Effector CD4-positive, alpha-beta T cell (primary cell): ENCODE measurements around the gene SPRY1.

ENCODE experiments used
- DNase-seq: peaks from one replicate; pipeline ENCODE4 v3.0.0-alpha.2; 2020

Gene SPRY1

DNA sequence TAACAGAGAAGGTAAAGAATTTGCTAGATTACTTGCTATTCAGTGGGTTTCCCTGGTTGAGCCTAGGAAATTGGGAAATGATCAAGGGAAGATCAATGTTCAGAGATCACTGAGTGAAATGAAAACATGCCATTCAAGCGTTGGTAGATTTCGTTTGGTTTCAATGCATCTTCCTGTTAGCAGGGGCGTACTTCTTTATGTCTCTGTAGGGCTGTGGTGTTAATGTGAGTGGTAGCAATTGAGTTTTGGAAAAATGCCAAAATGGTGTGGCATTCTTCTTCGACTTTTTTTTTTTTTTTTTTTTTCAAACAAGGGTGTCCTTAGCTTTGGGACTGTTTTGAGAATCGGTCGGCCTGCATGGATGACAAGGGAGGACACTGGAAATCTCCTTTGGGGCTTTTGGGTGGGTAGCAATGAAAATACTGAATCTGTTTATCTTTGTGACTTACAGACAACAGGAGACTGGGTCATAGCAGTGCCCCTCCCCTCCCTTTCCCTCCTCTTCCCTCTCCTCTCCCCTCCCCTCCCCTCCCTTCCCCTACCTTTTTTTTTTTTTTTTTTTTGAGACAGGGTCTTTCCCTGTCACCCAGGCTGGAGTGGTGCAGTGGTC, 50.4 kb downstream of the SPRY1 start:
- DNase-seq, result no peak

DNA sequence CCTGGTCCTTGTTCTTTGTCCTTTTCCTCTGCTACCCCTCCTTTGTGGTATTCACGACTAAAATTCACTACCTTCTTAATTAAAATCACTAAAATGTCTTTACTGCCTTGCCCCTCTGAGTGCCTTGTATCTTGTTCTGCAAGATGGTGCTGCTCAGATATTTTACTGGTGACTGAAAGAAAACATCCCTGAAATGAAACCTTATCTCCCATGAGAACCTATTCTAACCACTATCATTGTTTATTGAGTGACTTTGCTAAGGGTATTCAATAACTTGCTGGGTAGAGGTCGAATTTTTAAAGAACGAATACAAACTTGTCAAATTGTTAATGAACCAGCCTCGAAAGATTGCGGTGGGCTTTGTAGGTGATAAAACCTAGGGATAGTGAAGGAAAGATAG, 52.8 kb downstream of the SPRY1 start:
- no peak for DNase-seq

DNA sequence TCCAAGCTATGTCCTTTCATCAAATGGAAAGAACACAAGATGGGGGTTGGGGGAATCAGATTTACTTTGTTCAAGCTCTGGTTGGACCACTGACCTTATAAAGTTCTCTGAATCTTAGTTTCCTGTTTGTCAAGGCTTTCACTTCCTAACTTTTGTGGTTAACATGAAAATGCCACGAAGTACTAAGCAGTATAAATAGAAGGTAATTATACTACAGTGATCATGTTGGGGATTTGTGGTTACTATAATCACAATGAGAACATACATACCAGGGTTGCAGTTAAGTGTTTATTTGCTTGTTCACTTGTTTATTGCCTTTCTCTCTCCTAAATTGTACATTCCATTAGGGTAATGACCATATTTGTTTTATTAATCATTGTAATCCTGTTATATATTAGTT, 53.2 kb downstream of the SPRY1 start:
- DNase-seq, result no peak

DNA sequence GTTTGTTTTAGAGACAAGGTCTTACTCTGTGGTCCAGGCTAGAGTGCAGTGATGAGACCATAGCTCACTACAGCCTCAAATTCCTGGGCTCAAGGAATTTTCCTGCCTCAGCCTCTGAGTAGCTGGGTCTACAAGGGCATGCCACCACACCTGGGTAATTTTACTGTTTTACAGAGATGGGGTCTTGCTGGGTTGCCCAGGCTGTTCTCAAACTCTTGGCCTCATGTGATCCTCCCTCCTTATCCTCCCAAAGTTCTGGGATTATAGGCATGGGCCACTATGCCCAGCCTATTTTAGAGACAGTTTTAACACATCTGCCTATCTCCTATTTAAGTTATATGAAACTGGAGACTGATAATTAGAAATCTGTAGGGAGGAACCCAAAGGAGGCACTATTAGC, 53.8 kb downstream of the SPRY1 start:
- DNase-seq, result no peak

DNA sequence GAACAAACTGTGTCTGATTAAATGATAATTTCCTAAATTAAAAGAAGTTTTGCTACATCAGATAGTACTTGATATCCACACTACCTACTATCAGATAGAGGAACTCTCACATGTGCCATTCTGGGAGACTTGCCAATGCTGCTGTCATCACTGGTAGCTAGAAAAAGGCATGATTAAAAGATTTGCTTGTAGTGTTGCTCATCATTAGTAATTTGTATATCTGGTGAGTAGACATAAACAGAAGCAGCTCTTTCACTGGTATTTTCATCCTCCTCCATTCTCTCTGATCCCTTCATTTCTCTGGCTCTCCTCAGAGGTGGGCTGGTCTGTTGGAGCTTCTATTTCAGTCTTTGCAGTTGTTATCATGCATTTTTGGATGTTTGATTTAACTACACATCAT, 56.0 kb downstream of the SPRY1 start:
- no peak for DNase-seq

DNA sequence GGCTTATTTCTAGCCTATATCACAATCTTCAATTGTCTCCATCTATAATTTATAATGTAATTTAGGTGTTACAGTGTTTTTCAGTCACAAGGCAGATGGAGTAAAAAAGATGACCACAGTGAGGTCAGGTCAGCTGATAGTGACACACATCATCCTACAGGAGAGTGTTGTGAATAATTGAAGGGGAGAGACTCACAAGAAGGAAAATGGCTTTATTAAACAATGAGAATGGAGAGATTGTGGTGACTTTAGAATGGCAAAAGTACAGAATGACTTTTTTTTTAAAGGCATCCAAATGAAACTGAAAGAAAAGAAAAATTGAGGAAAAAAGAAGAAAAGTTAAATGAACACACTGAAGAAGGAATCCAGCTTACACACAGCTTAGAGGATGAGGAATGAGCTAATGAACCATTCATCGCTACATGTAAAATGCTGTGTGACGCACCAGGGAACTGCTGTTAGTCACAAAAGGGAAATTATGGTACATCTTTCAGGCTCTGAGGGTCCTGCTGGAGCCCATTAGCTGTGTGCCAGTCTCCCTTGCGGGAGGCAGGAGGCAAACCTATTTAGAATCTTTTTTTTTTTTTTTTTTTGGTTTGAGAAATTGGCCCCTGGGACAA, 56.6 kb downstream of the SPRY1 start:
- no peak for DNase-seq
